Type B pancreatic cell (in vitro differentiated cells): ENCODE measurements around the gene VPS13D. TPM values are rescaled to one million over a fixed set of nuclear protein-coding genes. Genes with fewer than 3 reads are reported as not detected.

Source experiments
- DNase-seq: peaks from one replicate; pipeline ENCODE4 v3.0.0; 2021; ENCODE audit warnings: mixed read lengths; ENCODE audit not compliant: unreplicated experiment; ENCODE audit errors: extremely low spot score
- H3K27ac Mint-ChIP-seq: 2 replicates; pipeline ENCODE4 v1.8.0; 2021; ENCODE audit warnings: mild to moderate bottlenecking, mixed read lengths
- H3K27me3 Mint-ChIP-seq: 2 replicates; pipeline ENCODE4 v1.8.0; 2021; ENCODE audit warnings: mixed read lengths
- H3K36me3 Mint-ChIP-seq: 2 replicates; pipeline ENCODE4 v1.8.0; 2021; ENCODE audit warnings: mixed read lengths
- H3K4me1 Mint-ChIP-seq: one replicate; pipeline ENCODE4 v1.8.0; 2021; ENCODE audit warnings: mixed read lengths; ENCODE audit not compliant: unreplicated experiment
- H3K4me3 Mint-ChIP-seq: 2 replicates; pipeline ENCODE4 v1.8.0; 2021; ENCODE audit warnings: mild to moderate bottlenecking, mixed read lengths
- H3K9me3 Mint-ChIP-seq: 2 replicates; pipeline ENCODE4 v1.8.0; 2021; ENCODE audit warnings: mixed read lengths
- CTCF ChIP-seq: fragments of 200-600 bp; sonication (generic); conservative IDR thresholded peaks from 2 replicates; pipeline ENCODE4 v1.5.0; 2021; ENCODE audit warnings: antibody characterized with exemption, mild to moderate bottlenecking
- total RNA-seq: library from RNA; stranded (reverse); gene quantifications from 2 replicates; pipeline ENCODE4 v1.2.1, GENCODE V29; 2021; ENCODE audit warnings: low replicate concordance

The VPS13D gene
- total RNA-seq, 1 donor from 2014 or later, result 43.4 TPM

GRCh38 chr1:12229386-12229834 lies 420 bp upstream of the VPS13D start:
- H3K9me3 Mint-ChIP-seq, result no peaks in the 10 kb centered on the region
- TF ChIP-seq CTCF, result no peak
- peak overlapping the region; percentile 63 for H3K27ac Mint-ChIP-seq
- peaks cover 4% of the 10 kb centered on the region for H3K4me1 Mint-ChIP-seq
- peaks cover 7% of the 10 kb centered on the region for H3K27me3 Mint-ChIP-seq
- peak overlapping the region; percentile 81 for H3K4me3 Mint-ChIP-seq
- H3K36me3 Mint-ChIP-seq, result no peaks in the 10 kb centered on the region
- no peak for DNase-seq

- no peak for DNase-seq
- no peaks in the 10 kb centered on the region for H3K9me3 Mint-ChIP-seq
- TF ChIP-seq CTCF, result no peak
- H3K4me1 Mint-ChIP-seq, result peaks cover 4% of the 10 kb centered on the region
- H3K36me3 Mint-ChIP-seq, result peaks cover 3% of the 10 kb centered on the region
- peak overlapping the region; percentile 87 for H3K4me3 Mint-ChIP-seq
- H3K27ac Mint-ChIP-seq, result peak overlapping the region; percentile 70
- peaks cover 7% of the 10 kb centered on the region for H3K27me3 Mint-ChIP-seq
These were observed 882 bp downstream of the VPS13D start for GRCh38 chr1:12230549-12231275.

GRCh38 chr1:12231276-12231595 lies 1.4 kb downstream of the VPS13D start:
- peaks cover 7% of the 10 kb centered on the region for H3K27me3 Mint-ChIP-seq
- peaks cover 8% of the 10 kb centered on the region for H3K36me3 Mint-ChIP-seq
- TF ChIP-seq CTCF, result no peak
- H3K27ac Mint-ChIP-seq, result peak overlapping the region; percentile 70
- H3K9me3 Mint-ChIP-seq, result no peaks in the 10 kb centered on the region
- no peak for DNase-seq
- H3K4me1 Mint-ChIP-seq, result peaks cover 4% of the 10 kb centered on the region
- peak overlapping the region; percentile 87 for H3K4me3 Mint-ChIP-seq

GRCh38 chr1:12232221-12232620 lies 2.4 kb downstream of the VPS13D start:
- peaks cover 4% of the 10 kb centered on the region for H3K4me1 Mint-ChIP-seq
- peaks cover 6% of the 10 kb centered on the region for H3K27me3 Mint-ChIP-seq
- H3K4me3 Mint-ChIP-seq, result peak overlapping the region; percentile 49
- no peak overlapping the region for H3K27ac Mint-ChIP-seq
- no peak for DNase-seq
- TF ChIP-seq CTCF, result no peak
- H3K9me3 Mint-ChIP-seq, result no peaks in the 10 kb centered on the region
- H3K36me3 Mint-ChIP-seq, result peaks cover 14% of the 10 kb centered on the region

- peak; percentile 60 for TF ChIP-seq CTCF
- no peak for DNase-seq
- H3K36me3 Mint-ChIP-seq, result peaks cover 25% of the 10 kb centered on the region
- H3K27me3 Mint-ChIP-seq, result no peaks in the 10 kb centered on the region
- no peak overlapping the region for H3K4me3 Mint-ChIP-seq
- H3K9me3 Mint-ChIP-seq, result no peaks in the 10 kb centered on the region
- H3K4me1 Mint-ChIP-seq, result peaks cover 20% of the 10 kb centered on the region
- no peak overlapping the region for H3K27ac Mint-ChIP-seq
These were observed 14.2 kb downstream of the VPS13D start for GRCh38 chr1:12244078-12244477.
